AG08396 (cell line): Measurements from ENCODE around the gene TMOD2.
A peak's percentile ranks its signal among the peaks of the same experiment; 100 is the strongest.

Source experiments
- DNase-seq: peaks from one replicate; pipeline ENCODE4 v3.0.0; 2012; ENCODE audit warnings: low spot score, mixed read lengths

The TMOD2 gene

GRCh38 chr15:51736069-51736468, 15.3 kb upstream of the TMOD2 start:
- no peak for DNase-seq

GRCh38 chr15:51736751-51737521, 14.5 kb upstream of the TMOD2 start:
- peak; percentile 47 for DNase-seq

DNA sequence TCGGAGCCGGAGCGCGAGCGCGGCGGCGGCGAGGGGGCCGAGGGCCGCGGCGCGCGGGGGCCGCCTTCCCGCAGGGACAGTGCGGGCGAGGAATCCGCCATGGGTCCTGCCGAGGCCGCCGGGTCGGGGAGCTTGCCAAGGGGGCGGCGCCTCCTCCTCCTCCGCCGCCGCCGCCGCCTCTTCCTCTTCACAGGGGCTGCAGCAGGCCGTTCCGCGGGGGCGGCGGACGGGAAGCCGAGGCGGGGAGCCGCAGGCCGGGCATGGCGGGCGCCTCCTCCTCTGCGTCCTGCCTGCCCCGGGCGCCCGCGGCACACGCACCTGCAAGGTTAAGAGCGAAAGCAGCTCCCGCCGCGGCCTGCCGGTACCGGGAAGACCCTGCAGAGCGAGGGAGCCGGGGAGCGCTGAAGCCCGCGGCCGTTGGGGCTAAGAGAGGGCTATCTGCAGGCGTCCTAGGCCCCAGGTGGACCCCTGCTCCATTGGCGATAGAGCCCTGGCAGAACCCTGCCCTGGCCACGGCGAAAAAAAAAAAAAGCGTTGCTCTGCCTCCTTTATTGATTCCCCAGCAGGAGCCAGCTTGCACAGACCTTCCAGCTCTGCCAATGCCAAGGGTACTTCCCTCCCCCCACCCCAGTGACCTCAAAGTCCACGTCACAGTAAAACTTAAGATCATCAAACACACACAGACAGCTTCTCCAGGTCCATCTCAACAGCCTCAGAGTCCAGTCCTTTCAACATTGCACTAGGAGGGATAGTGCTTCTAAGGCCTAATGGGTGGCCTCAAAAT, 13.7 kb upstream of the TMOD2 start, which contains the start of gene LYSMD2:
LYSMD2 (minus strand) TSS at position 134 of the 784 bp plus-strand sequence; CDS start at position 101, 33 bp downstream.
- DNase-seq: peak; percentile 83

GRCh38 chr15:51738553-51738952, 12.8 kb upstream of the TMOD2 start:
- no peak for DNase-seq

GRCh38 chr15:51739061-51739712, 12.2 kb upstream of the TMOD2 start:
- no peak for DNase-seq

DNA sequence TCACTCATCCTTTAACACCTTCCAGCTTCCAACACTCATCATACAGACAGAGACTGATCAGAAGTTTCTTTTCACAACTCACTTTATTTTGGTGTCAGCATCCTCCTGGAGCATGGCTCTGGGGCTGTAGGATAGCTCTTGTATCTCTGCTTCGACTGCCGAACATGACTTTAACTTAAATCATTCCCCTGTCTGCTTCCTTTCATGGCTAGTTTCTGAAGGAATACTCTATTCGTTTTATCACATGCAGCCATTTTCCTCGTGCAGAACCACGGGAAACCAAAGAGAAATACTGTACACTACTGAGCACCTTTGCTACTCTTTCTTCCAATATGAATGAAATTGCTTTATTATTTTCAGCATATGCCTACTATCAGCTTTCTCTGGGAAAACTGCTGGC, 2.1 kb upstream of the TMOD2 start:
- DNase-seq: no peak

GRCh38 chr15:51750186-51750585, 1.2 kb upstream of the TMOD2 start:
- DNase-seq: no peak

GRCh38 chr15:51751697-51752683, 593 bp downstream of the TMOD2 start:
- DNase-seq: peak; percentile 56

DNA sequence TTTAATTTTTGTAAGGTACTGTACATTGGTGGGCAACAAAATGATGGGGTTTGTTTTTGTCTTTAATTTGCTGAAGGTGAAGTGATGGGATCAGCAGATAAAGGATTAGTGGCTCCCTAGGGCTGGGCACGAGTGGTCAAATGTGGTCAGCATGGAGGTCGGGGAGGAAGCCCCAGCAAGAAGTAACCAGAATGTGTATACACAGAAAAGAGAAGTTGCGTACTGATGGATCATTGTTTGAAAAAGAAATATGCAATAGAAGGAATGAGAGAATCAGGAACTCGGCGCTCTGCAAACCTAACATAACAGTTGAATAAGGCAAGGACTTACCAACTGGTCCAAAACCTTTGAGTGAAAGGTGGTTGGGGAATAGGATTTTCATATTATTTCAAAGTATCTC, 1.5 kb downstream of the TMOD2 start:
- DNase-seq: no peak

- DNase-seq: no peak
These were observed 2.9 kb downstream of the TMOD2 start for GRCh38 chr15:51754267-51754666.

DNA sequence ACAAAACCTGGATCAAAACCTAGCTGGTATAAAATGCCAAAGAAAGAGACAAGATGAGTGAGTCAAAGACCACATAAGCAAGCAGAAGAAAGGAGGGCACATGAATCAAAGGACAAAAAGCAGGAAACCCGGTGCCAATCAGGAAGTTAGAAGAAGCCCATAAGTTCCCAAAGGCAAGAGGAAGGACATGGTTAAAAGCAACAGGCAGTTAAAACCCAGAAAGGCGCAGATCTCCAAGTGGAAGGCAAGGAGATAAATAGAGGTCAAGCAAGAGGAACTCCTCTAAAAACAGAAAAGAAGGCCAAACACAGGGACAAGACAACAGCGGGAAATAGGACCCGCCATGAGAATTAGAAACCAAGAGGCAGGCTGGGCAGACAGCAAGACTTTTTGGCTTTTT, 4.4 kb downstream of the TMOD2 start:
- DNase-seq: no peak

GRCh38 chr15:51756482-51756881, 5.1 kb downstream of the TMOD2 start:
- DNase-seq: no peak

GRCh38 chr15:51757450-51757849, 6.1 kb downstream of the TMOD2 start:
- no peak for DNase-seq

DNA sequence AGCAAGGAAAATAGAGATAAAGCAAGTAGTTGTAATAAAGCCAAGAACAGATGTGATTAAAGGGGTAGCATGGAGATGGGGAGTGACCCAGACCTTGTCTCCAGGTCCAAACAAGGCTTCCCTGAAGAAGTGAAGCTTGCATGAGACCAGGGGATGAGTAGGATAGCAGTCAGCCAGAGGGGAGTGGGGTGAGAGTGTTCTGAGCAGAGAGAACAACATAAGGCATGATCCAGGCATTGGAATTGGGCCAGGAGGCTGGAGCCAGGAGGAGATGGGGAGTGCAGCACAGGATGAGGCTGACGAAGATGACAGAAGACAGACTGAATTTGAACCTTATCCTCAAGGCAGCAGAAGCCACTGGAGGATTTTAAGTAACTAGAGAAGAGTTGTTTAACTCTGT, 7.2 kb downstream of the TMOD2 start:
- peak; percentile 72 for DNase-seq

- peak; percentile 82 for DNase-seq
These were observed 8.2 kb downstream of the TMOD2 start for GRCh38 chr15:51759557-51760070.

- DNase-seq: no peak
These were observed 9.4 kb downstream of the TMOD2 start for GRCh38 chr15:51760805-51761204.

DNA sequence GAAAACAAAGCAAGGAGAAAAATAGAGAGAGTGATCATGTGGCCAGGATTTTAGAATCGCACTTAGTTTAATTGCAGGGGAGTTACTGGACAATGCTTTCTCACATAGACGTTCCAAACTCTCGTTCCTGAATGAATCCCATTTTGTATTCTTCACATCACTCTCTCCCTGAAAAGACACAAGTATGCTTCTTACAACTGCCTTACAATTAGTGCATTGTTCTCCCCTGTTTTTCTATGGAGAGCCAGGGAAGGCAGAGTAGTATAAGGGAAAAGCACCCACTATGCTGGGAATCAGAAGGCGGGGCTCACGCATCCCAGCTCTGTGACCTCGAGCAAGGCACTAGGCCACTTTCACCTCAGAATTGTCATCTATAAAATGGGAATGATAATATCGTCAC, 14.4 kb downstream of the TMOD2 start:
- DNase-seq: no peak

GRCh38 chr15:51766341-51766740, 14.9 kb downstream of the TMOD2 start:
- no peak for DNase-seq

DNA sequence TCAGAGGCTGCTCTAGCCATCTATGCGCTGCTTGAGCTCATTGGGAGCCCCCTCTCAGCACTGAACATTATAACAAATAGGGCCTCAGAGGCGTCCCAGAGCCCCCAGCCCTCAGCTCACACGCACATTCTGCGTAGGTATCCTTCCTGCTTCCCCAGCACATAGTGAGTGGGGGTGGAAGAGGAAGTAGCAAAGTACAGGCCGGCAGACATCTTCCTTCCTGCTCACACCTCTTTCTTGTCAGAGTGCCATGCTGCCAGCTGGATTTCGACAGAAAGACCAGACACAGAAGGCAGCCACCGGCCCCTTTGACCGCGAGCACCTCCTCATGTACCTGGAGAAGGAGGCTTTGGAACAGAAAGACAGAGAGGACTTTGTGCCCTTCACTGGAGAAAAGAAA, 16.6 kb downstream of the TMOD2 start:
- no peak for DNase-seq

GRCh38 chr15:51770902-51771301, 19.5 kb downstream of the TMOD2 start:
- no peak for DNase-seq

GRCh38 chr15:51771773-51772172, 20.4 kb downstream of the TMOD2 start:
- DNase-seq: no peak
